OCI-LY1 (cell line): Measurements from ENCODE around the gene SIGLEC8.

Experiments used
- CTCF ChIP-seq: fragments of 200-600 bp; sonication (generic), shearing (Covaris generic); IDR thresholded peaks from 2 replicates; pipeline ENCODE4 v1.5.1; 2017; ENCODE audit warnings: mild to moderate bottlenecking, antibody characterized with exemption, low read length, moderate library complexity, mixed read lengths
- EZH2 ChIP-seq: fragments of 200-600 bp; sonication (generic), shearing (Covaris generic); IDR thresholded peaks from 2 replicates; pipeline ENCODE4 v1.8.0; 2017; ENCODE audit warnings: borderline replicate concordance, mixed run types, mild to moderate bottlenecking, antibody characterized with exemption, low read length, moderate library complexity, mixed read lengths

DNA sequence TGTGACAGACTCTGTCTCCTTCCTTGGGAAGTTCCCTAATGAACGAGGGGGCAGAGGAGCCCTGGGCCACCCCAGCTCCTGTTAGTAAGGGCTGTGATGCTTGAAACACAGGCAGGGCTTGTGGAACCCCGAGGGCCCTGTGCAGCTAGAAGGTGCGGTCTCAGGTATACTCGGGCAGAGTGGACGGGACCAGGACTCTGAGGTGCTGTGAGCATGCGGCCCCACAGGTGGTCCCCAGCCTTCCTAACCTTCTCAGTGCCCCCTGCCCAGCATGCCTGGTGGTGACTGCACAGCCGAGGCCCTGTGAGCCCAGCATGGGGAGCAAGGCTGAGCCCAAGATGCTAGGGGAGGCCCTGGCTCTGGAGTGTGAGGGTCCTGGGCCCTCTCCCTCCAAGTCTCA, 4.0 kb upstream of the SIGLEC8 start:
- TF ChIP-seq CTCF (no peak), EZH2 (no peak)
